Activated B cell treated with CpG ODN at 0.5 μM for 24 hours (primary cell): ENCODE results near the gene ESRRG. TPM values are rescaled to one million over a fixed set of nuclear protein-coding genes. Genes with fewer than 3 reads are reported as not detected.
A peak's percentile ranks its signal among the peaks of the same experiment; 100 is the strongest.

Experiments
- ATAC-seq: fragments of 200-7000 bp; cut with Tn5 transposase; one replicate; pipeline ENCODE4 v1.10.0; 2021; ENCODE audit warnings: low read depth, mild to moderate bottlenecking, moderate library complexity
- CTCF ChIA-PET: fragments of 350-600 bp; sonication (Branson Sonifier 250); formaldehyde crosslinking; loops from one replicate; lab custom pipeline; 2021; ENCODE audit warnings: antibody characterized with exemption; lab: Charles Lee
- POLR2A ChIA-PET: fragments of 350-600 bp; sonication (Branson Sonifier 250); formaldehyde crosslinking; loops from one replicate; lab custom pipeline; 2021; ENCODE audit warnings: antibody characterized with exemption; lab: Charles Lee
- DNase-seq: peaks from one replicate; pipeline ENCODE4 v3.0.0; 2022
- H3K27ac Mint-ChIP-seq: one replicate; pipeline ENCODE4 v1.8.0; 2020; ENCODE audit warnings: mixed read lengths
- H3K27me3 Mint-ChIP-seq: one replicate; pipeline ENCODE4 v1.8.0; 2021; ENCODE audit warnings: mixed read lengths
- H3K36me3 Mint-ChIP-seq: one replicate; pipeline ENCODE4 v1.8.0; 2021; ENCODE audit warnings: low read depth, mixed read lengths
- H3K4me1 Mint-ChIP-seq: one replicate; pipeline ENCODE4 v1.8.0; 2021; ENCODE audit warnings: mixed read lengths
- H3K4me3 Mint-ChIP-seq: one replicate; pipeline ENCODE4 v1.8.0; 2020; ENCODE audit warnings: mild to moderate bottlenecking, mixed read lengths
- H3K9me3 Mint-ChIP-seq: one replicate; pipeline ENCODE4 v1.8.0; 2020; ENCODE audit warnings: mixed read lengths
- intact Hi-C: fragments of 100-400 bp; cut with micrococcal nuclease; formaldehyde crosslinking; loops from one replicate; pipeline ENCODE4 v1.15.1; 2024
- total RNA-seq: library from RNA; stranded (reverse); gene quantifications from 2 replicates; pipeline ENCODE4 v1.2.3, GENCODE V29; 2022
- TF ChIP-seq, protein P1 (sequence below): fragments of 200-600 bp; IDR thresholded peaks from one replicate; pipeline ENCODE4 v1.8.0; 2022; ENCODE audit warnings: antibody characterized with exemption, mild to moderate bottlenecking

Gene ESRRG
- total RNA-seq, 1 donor from 2014 or later: not detected

DNA sequence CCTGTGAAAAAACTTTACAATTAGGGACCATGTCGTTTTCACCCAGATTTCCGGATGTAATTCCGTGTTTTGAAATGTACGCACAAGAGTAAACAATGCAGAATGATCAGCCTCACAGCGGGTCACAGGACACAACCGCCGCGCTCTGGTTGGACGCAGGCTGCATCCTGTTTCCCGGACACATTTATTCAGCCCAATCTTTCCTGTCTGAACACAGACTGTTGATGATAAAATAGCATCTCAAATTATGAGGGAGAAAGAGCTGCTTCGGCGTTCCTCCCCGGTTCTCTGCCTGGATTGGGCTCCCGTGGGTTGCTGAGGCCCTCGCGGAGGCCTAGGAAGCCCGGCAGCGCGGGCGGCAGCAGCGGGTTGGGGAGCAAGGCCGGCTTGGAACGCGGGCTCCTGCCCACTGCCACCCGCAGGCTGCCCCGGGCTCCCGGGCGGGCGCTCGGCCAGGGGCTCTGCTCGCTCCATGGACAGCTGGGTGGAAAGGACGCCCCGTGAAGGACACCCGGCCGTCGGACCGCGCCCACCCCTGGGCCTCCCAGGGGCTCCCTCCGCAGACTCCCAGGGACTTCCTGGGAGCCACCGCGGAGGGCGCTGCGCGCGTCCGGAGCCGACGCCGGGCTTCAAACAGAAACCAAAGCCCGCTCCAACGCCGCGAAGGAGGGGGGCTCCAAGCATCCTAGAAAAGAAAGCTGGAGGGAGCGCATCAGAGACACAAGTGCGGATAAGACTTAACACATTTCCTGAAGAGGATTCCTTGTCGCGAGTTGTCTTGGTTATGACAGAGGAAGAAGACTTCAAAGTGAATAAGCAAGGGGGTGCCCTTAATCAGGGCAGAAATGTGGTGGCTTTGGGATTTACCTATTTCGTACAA is 122.3 kb downstream of the ESRRG start:
- Mint-ChIP-seq H3K36me3 (no peaks in the 10 kb centered on the region), H3K27ac (no peak overlapping the region), H3K4me1 (peaks cover 3% of the 10 kb centered on the region), H3K4me3 (peak overlapping the region; percentile 59), H3K9me3 (no peaks in the 10 kb centered on the region), H3K27me3 (peaks cover 15% of the 10 kb centered on the region)
- DNase-seq: no peak
- ATAC-seq: no peak
- TF ChIP-seq, protein P1, sequence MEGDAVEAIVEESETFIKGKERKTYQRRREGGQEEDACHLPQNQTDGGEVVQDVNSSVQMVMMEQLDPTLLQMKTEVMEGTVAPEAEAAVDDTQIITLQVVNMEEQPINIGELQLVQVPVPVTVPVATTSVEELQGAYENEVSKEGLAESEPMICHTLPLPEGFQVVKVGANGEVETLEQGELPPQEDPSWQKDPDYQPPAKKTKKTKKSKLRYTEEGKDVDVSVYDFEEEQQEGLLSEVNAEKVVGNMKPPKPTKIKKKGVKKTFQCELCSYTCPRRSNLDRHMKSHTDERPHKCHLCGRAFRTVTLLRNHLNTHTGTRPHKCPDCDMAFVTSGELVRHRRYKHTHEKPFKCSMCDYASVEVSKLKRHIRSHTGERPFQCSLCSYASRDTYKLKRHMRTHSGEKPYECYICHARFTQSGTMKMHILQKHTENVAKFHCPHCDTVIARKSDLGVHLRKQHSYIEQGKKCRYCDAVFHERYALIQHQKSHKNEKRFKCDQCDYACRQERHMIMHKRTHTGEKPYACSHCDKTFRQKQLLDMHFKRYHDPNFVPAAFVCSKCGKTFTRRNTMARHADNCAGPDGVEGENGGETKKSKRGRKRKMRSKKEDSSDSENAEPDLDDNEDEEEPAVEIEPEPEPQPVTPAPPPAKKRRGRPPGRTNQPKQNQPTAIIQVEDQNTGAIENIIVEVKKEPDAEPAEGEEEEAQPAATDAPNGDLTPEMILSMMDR: no peak
- intact Hi-C loops: no loop called here
- POLR2A ChIA-PET: no interaction called here
- CTCF ChIA-PET: no interaction called here

DNA sequence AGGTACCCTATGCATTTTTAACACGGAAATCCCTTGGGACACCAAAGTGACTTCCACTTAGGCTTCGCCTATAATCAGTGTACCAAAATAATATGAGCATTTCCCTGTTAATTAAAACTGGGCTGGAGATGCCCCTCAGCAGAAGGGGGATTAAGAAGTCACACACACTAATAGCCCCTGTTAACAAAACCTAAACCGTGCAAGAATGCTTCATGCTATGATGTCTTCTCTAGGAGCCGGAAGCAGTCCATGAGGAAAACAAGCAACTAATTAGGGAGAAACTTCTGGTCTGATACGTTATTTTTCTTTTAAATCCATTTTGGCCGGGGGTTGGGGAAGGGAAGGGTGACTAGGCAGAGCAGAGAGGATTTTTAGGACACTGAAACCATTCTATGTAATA is 123.4 kb downstream of the ESRRG start:
- Mint-ChIP-seq H3K27me3 (peaks cover 15% of the 10 kb centered on the region), H3K4me1 (peaks cover 3% of the 10 kb centered on the region), H3K36me3 (no peaks in the 10 kb centered on the region), H3K9me3 (no peaks in the 10 kb centered on the region), H3K4me3 (no peak overlapping the region), H3K27ac (no peak overlapping the region)
- CTCF ChIA-PET: no interaction called here
- no peak for ATAC-seq
- intact Hi-C loops: no loop called here
- DNase-seq: no peak
- TF ChIP-seq, protein P1: no peak
- POLR2A ChIA-PET: no interaction called here

- Mint-ChIP-seq H3K36me3 (no peaks in the 10 kb centered on the region), H3K27ac (no peak overlapping the region), H3K27me3 (peaks cover 15% of the 10 kb centered on the region), H3K4me1 (peaks cover 3% of the 10 kb centered on the region), H3K4me3 (no peak overlapping the region), H3K9me3 (no peaks in the 10 kb centered on the region)
- ChIA-PET CTCF (no interaction called here), POLR2A (no interaction called here)
- TF ChIP-seq, protein P1: no peak
- DNase-seq (no peak), ATAC-seq (no peak)
- intact Hi-C loops: no loop called here
Measured at GRCh38 chr1:216598448-216598847, 124.8 kb downstream of the ESRRG start.

DNA sequence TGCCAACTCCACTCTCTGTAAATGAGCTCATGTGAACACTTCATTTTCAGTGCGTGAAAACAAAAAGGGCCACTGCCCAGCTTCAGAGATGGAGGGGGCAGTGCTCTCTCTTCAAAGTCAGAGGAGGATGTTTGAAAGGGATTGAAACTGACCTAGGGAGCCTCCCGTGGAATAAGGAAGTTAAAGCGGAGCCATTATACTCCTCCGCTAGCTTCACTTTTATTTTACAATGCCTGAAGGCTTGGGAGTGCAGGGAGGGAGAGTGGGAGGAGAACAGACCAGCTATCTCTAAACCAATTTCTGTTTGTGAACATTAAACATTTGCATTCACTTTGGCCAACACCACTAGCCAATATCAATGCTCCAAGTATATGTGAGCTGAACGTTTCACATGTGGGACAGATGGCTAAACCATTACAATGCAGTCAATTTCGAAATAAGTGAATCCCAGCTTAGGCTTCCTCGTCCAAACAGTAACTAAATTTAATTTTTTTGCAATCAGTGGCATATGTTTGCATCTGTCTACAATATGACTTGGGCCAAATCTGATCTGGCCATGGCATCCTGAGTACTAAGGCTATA is 126.9 kb downstream of the ESRRG start:
- H3K36me3 Mint-ChIP-seq: no peaks in the 10 kb centered on the region
- no peaks in the 10 kb centered on the region for H3K9me3 Mint-ChIP-seq
- ChIA-PET POLR2A (no interaction called here), CTCF (no interaction called here)
- peaks cover 3% of the 10 kb centered on the region for H3K4me1 Mint-ChIP-seq
- no peak overlapping the region for H3K4me3 Mint-ChIP-seq
- no peak overlapping the region for H3K27ac Mint-ChIP-seq
- intact Hi-C loops: no loop called here
- H3K27me3 Mint-ChIP-seq: peaks cover 13% of the 10 kb centered on the region
- DNase-seq (no peak), ATAC-seq (no peak)
- TF ChIP-seq, protein P1: no peak

- no peaks in the 10 kb centered on the region for H3K36me3 Mint-ChIP-seq
- TF ChIP-seq, protein P1: no peak
- ChIA-PET POLR2A (no interaction called here), CTCF (no interaction called here)
- intact Hi-C loops: no loop called here
- H3K27me3 Mint-ChIP-seq: no peaks in the 10 kb centered on the region
- DNase-seq (no peak), ATAC-seq (no peak)
- H3K4me3 Mint-ChIP-seq: no peak overlapping the region
- no peaks in the 10 kb centered on the region for H3K4me1 Mint-ChIP-seq
- no peak overlapping the region for H3K27ac Mint-ChIP-seq
- H3K9me3 Mint-ChIP-seq: peaks cover 7% of the 10 kb centered on the region
Measured at GRCh38 chr1:216587715-216588114, 135.5 kb downstream of the ESRRG start.
